ENCODE results near the gene SMKR1.

- TF ChIP-seq POLR2A (IDR thresholded peaks at IDR 0.05; ENCODE audit: low read depth, low read length) (no peak), SPI1 (IDR thresholded peaks at IDR 0.05; ENCODE audit: low read depth, low read length) (no peak)
Measured at GRCh38 chr7:129465080-129465479, 37.3 kb upstream of the SMKR1 start.

All from GM12891 (cell line).